Skeletal muscle tissue (tissue), 4 donors: ENCODE results near the gene SPTBN4. TPM values are rescaled to one million over a fixed set of nuclear protein-coding genes. Genes with fewer than 3 reads are reported as not detected.
"Not testable (repeated sequence)": the region's sequence is repeated elsewhere in the genome, so short reads cannot be mapped to it uniquely, and the experiment has no call there.

Experiments
- H3K27ac ChIP-seq: one replicate; pipeline ENCODE4 v1.7.0; 2013; ENCODE audit warnings: mild to moderate bottlenecking, low read depth, low read length, inconsistent platforms
- H3K27me3 ChIP-seq, 3 donors: one replicate each; pipeline ENCODE4 v1.7.0; 2013; ENCODE audit warnings: low read length in 3 of 3; ENCODE audit not compliant: control insufficient read depth in 3 of 3, insufficient read depth in 3 of 3
- H3K36me3 ChIP-seq, 3 donors: one replicate each; pipeline ENCODE4 v1.7.0; 2013; ENCODE audit warnings: low read length in 3 of 3; ENCODE audit not compliant: control insufficient read depth in 3 of 3, insufficient read depth in 3 of 3
- H3K4me1 ChIP-seq, 3 donors: one replicate each; pipeline ENCODE4 v1.7.0; 2013; ENCODE audit warnings: low read length in 3 of 3, mild to moderate bottlenecking in 3 of 3; ENCODE audit not compliant: control insufficient read depth in 3 of 3, insufficient read depth in 3 of 3
- H3K4me3 ChIP-seq, 3 donors: one replicate each; pipeline ENCODE4 v1.7.0; 2013; ENCODE audit warnings: low read length in 3 of 3
- H3K9ac ChIP-seq, 3 donors: one replicate each; pipeline ENCODE4 v1.7.0; 2013; ENCODE audit warnings: low read length in 3 of 3, mild to moderate bottlenecking in 3 of 3, moderate library complexity in 2 of 3, low read depth in 1 of 3
- H3K9me3 ChIP-seq, 3 donors: one replicate each; pipeline ENCODE4 v1.7.0; 2013; ENCODE audit warnings: low read length in 3 of 3; ENCODE audit not compliant: control insufficient read depth in 3 of 3
- total RNA-seq: library from RNA; depleted of rRNA; stranded (reverse); fragments of >200 nt; gene quantifications from one replicate; pipeline ENCODE4 v1.2.3, GENCODE V29; 2014
- donor health status: Osteomylitis.

The SPTBN4 gene
- total RNA-seq, 1 donor from 2014 or later, result 0.52 TPM

- no peaks in the 10 kb centered on the region for H3K9me3 ChIP-seq
- H3K36me3 ChIP-seq, result peaks cover 11 to 13% (median 11%) of the 10 kb centered on the region in 3 donors
- no peaks in the 10 kb centered on the region for H3K27me3 ChIP-seq
- peak overlapping the region; percentile 99 for H3K27ac ChIP-seq
- peaks cover 24 to 34% (median 30%) of the 10 kb centered on the region in 3 donors for H3K4me1 ChIP-seq
- peak overlapping the region; percentile 20 to 99 (median 57) for H3K9ac ChIP-seq
- no peak overlapping the region for H3K4me3 ChIP-seq
Observed at GRCh38 chr19:40422748-40423566, 43.8 kb upstream of the SPTBN4 start.

- Histone ChIP-seq H3K27ac (no peak overlapping the region), H3K4me1 (peaks cover 24 to 34% (median 30%) of the 10 kb centered on the region in 3 donors), H3K4me3 (peak overlapping the region in 1 of 3 donors; percentile 88), H3K36me3 (peaks cover 11 to 13% (median 11%) of the 10 kb centered on the region in 3 donors), H3K27me3 (no peaks in the 10 kb centered on the region), H3K9ac (peak overlapping the region in 1 of 3 donors; percentile 94), H3K9me3 (no peaks in the 10 kb centered on the region)
Observed at GRCh38 chr19:40423938-40424337, 42.9 kb upstream of the SPTBN4 start.

- Histone ChIP-seq H3K4me1 (peaks cover 24 to 34% (median 30%) of the 10 kb centered on the region in 3 donors), H3K9me3 (no peaks in the 10 kb centered on the region), H3K4me3 (peak overlapping the region; percentile 78 to 95 (median 88)), H3K27me3 (no peaks in the 10 kb centered on the region), H3K27ac (peak overlapping the region; percentile 99), H3K9ac (peak overlapping the region; percentile 93 to 94 (median 94)), H3K36me3 (peaks cover 11 to 13% (median 11%) of the 10 kb centered on the region in 3 donors)
Observed at GRCh38 chr19:40424637-40425449, 42.0 kb upstream of the SPTBN4 start.

- peaks cover 24 to 34% (median 30%) of the 10 kb centered on the region in 3 donors for H3K4me1 ChIP-seq
- H3K27ac ChIP-seq, result peak within 1 kb of the TSS; percentile 99
- no peaks in the 10 kb centered on the region for H3K27me3 ChIP-seq
- H3K4me3 ChIP-seq, result peak within 1 kb of the TSS; percentile 78 to 95 (median 91)
- H3K36me3 ChIP-seq, result peaks cover 11 to 13% (median 11%) of the 10 kb centered on the region in 3 donors
- peak within 1 kb of the TSS; percentile 93 to 94 (median 94) for H3K9ac ChIP-seq
- no peaks in the 10 kb centered on the region for H3K9me3 ChIP-seq
Observed at GRCh38 chr19:40425450-40426287, 41.1 kb upstream of the SPTBN4 start, which contains the start of gene SERTAD1. Gene SERTAD1 (minus strand): TSS chr19:40425992. CDS start chr19:40423546, 2,446 bp downstream.

GRCh38 chr19:40428197-40428596 is 38.6 kb upstream of the SPTBN4 start:
- not testable (repeated sequence) for H3K9ac ChIP-seq, H3K9me3 ChIP-seq

GRCh38 chr19:40430242-40430641 is 36.6 kb upstream of the SPTBN4 start:
- not testable (repeated sequence) for H3K9me3 ChIP-seq, H3K27me3 ChIP-seq, H3K36me3 ChIP-seq, H3K27ac ChIP-seq, H3K4me3 ChIP-seq, H3K9ac ChIP-seq
- H3K4me1 ChIP-seq, result peaks cover 10 to 16% (median 16%) of the 10 kb centered on the region in 3 donors

More at GRCh38 chr19:40428197-40428596, 38.6 kb upstream of the SPTBN4 start:
- H3K4me3 ChIP-seq, H3K36me3 ChIP-seq, H3K27me3 ChIP-seq, H3K27ac ChIP-seq: not testable (repeated sequence)
- H3K4me1 ChIP-seq, result peaks cover 13 to 22% (median 18%) of the 10 kb centered on the region in 3 donors

GRCh38 chr19:40431698-40432097 is 35.1 kb upstream of the SPTBN4 start:
- H3K36me3 ChIP-seq, result no peaks in the 10 kb centered on the region
- H3K9ac ChIP-seq, result no peak overlapping the region
- H3K4me1 ChIP-seq, result peaks cover 10 to 14% (median 11%) of the 10 kb centered on the region in 3 donors
- no peak overlapping the region for H3K27ac ChIP-seq
- H3K4me3 ChIP-seq, result no peak overlapping the region
- no peaks in the 10 kb centered on the region for H3K9me3 ChIP-seq
- no peaks in the 10 kb centered on the region for H3K27me3 ChIP-seq

- not testable (repeated sequence) for H3K9me3 ChIP-seq, H3K36me3 ChIP-seq, H3K27me3 ChIP-seq
- Histone ChIP-seq H3K4me1 (peaks cover 10 to 14% (median 11%) of the 10 kb centered on the region in 3 donors), H3K4me3 (peak overlapping the region; percentile 80 to 84 (median 83)), H3K9ac (peak overlapping the region; percentile 86 to 99 (median 90)), H3K27ac (peak overlapping the region; percentile 94)
Observed at GRCh38 chr19:40432760-40433159, 34.0 kb upstream of the SPTBN4 start.
